WERI-Rb-1 (cell line): Measurements from ENCODE around the gene CHSY1.

Source experiments
- DNase-seq: peaks from one replicate; pipeline ENCODE4 v3.0.0-alpha.2; 2020
- H3K27ac ChIP-seq: fragments of 250-450 bp; sonication (Bioruptor Pico); 2 replicates; pipeline ENCODE4 v1.5.1; 2020; ENCODE audit warnings: mild to moderate bottlenecking, moderate library complexity
- H3K27me3 ChIP-seq: fragments of 250-450 bp; sonication (Bioruptor Pico); 2 replicates; pipeline ENCODE4 v1.5.1; 2021; ENCODE audit warnings: mild to moderate bottlenecking, low read depth, moderate library complexity; ENCODE audit not compliant: insufficient read depth, severe bottlenecking
- H3K36me3 ChIP-seq: fragments of 250-450 bp; sonication (Bioruptor Pico); 2 replicates; pipeline ENCODE4 v1.5.1; 2020; ENCODE audit warnings: mild to moderate bottlenecking, moderate library complexity
- H3K4me3 ChIP-seq: 2 replicates; pipeline ENCODE4 v1.5.1; 2011; ENCODE audit warnings: low read depth, mild to moderate bottlenecking, control low read depth, low read length
- H3K9me3 ChIP-seq: fragments of 250-450 bp; sonication (Bioruptor Pico); 2 replicates; pipeline ENCODE4 v1.5.1; 2021; ENCODE audit warnings: mild to moderate bottlenecking, moderate library complexity; ENCODE audit not compliant: severe bottlenecking
- CTCF ChIP-seq: IDR thresholded peaks from 2 replicates; pipeline ENCODE4 v1.5.1; 2011; ENCODE audit warnings: low read depth, mild to moderate bottlenecking, control low read depth, inconsistent platforms, low read length

The CHSY1 gene

DNA sequence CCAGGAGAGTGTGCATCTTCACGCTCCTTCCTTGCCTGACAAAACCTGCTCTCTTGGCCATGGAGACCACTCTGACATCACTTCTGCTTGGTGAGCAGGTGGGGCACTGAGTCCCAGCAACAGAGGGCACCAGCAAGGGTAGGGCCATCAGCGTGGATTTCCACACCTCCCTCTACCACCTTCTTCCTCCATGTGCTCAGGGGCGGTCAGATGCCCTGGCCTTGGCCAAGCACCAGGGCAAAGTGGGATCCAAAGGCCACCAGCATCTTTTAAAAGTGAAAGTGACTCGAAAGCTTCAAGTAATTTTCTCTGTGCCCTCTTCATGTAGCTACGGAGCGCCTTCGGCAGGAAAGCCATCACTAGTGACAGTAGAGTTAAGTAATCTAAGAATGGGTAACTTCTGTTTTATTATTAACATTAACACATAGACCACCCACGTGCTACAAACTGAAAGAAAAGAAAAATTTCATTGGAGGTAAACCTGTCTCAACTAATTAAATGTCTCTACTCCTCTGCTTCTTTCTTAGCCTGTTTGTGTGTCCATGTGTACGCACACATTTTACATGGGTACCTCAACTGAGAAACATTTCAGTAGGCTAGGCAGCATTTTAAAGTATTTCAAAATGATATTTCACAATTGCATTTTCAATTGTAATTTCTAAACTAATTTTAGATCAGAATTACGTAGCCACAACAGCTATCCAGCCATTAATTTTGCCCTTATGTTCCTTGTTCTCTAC lies 57.9 kb downstream of the CHSY1 start:
- H3K4me3 ChIP-seq = no peak overlapping the region
- no peak overlapping the region for H3K27ac ChIP-seq
- no peak for TF ChIP-seq CTCF
- H3K9me3 ChIP-seq = no peaks in the 10 kb centered on the region
- DNase-seq = no peak
- H3K27me3 ChIP-seq = no peaks in the 10 kb centered on the region
- no peaks in the 10 kb centered on the region for H3K36me3 ChIP-seq

DNA sequence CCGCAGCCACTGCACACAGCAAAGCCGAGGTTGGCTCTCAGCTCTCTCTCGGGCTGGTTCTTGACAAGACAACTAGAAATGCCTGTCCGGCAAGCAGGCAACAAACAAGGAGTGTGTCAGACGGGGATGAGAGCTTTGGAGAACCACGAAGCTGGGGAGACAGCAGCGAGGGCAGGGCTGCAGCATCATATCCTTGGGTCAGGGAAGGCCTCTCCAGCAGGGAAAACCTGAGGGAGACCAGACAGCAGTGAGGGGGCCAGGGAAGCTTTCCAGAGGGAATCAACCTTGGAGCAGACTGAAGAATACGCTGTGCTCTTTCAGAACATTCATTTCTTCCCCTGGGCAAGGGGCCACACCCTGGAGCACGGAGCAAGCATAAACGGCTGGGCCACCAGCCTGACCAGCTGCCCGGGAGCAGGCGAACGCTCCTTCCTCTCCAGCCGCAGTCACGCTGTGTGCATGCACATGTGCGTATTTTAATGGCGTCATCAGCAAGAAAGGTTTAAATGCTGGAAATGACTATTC lies 58.7 kb downstream of the CHSY1 start:
- Histone ChIP-seq H3K4me3 (no peak overlapping the region), H3K9me3 (no peaks in the 10 kb centered on the region), H3K36me3 (no peaks in the 10 kb centered on the region), H3K27ac (no peak overlapping the region), H3K27me3 (no peaks in the 10 kb centered on the region)
- DNase-seq = no peak
- no peak for TF ChIP-seq CTCF

- Histone ChIP-seq H3K27ac (no peak overlapping the region), H3K36me3 (peaks cover under 1% of the 10 kb centered on the region; the same call in 1 of the 2 replicates), H3K4me3 (no peak overlapping the region), H3K27me3 (no peaks in the 10 kb centered on the region), H3K9me3 (no peaks in the 10 kb centered on the region)
- no peak for TF ChIP-seq CTCF
- no peak for DNase-seq
These were observed 59.8 kb downstream of the CHSY1 start for GRCh38 chr15:101192081-101192480.

- H3K9me3 ChIP-seq = no peaks in the 10 kb centered on the region
These were observed 60.6 kb downstream of the CHSY1 start for GRCh38 chr15:101191242-101191641.

DNA sequence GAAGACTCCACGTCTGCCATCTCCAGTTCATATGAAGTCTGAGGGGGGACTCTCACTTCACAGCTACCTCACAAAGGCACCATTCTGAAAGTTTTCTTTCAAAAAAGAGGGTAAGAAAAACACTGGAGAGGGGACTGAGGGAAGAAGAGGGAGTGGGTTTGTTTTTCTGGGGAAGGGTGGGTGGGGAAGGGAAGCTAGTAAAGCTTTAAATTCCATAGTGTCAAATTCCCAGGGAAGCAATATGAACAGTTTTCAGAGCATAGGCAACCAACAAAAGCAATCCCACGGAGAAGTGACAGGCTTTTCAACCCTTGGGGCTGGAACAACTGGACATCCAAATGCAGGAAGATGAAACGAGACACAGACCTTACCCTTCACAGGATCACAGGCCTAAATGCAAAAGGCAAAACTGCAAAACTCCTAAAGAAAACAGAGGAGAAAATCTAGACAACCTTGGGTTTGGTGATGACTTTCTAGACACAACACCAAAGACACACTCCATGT lies 61.7 kb downstream of the CHSY1 start:
- DNase-seq = no peak
- Histone ChIP-seq H3K4me3 (no peak overlapping the region), H3K36me3 (peaks cover 4% of the 10 kb centered on the region; the same call in 1 of the 2 replicates), H3K27ac (no peak overlapping the region), H3K9me3 (no peaks in the 10 kb centered on the region), H3K27me3 (no peaks in the 10 kb centered on the region)
- no peak for TF ChIP-seq CTCF

More at GRCh38 chr15:101191242-101191641, 60.6 kb downstream of the CHSY1 start:
- Histone ChIP-seq H3K4me3 (no peak overlapping the region), H3K36me3 (peaks cover 4% of the 10 kb centered on the region; the same call in 1 of the 2 replicates), H3K27ac (no peak overlapping the region), H3K27me3 (no peaks in the 10 kb centered on the region)
- no peak for TF ChIP-seq CTCF
- no peak for DNase-seq
